HG03457 (cell line): ENCODE data around the gene LRMDA.

ENCODE experiments used
- ATAC-seq: cut with Tn5 transposase; IDR thresholded peaks from one replicate; pipeline ENCODE4 v1.9.1; 2021; ENCODE audit warnings: moderate number of reproducible peaks; ENCODE audit not compliant: unreplicated experiment

Gene LRMDA

DNA sequence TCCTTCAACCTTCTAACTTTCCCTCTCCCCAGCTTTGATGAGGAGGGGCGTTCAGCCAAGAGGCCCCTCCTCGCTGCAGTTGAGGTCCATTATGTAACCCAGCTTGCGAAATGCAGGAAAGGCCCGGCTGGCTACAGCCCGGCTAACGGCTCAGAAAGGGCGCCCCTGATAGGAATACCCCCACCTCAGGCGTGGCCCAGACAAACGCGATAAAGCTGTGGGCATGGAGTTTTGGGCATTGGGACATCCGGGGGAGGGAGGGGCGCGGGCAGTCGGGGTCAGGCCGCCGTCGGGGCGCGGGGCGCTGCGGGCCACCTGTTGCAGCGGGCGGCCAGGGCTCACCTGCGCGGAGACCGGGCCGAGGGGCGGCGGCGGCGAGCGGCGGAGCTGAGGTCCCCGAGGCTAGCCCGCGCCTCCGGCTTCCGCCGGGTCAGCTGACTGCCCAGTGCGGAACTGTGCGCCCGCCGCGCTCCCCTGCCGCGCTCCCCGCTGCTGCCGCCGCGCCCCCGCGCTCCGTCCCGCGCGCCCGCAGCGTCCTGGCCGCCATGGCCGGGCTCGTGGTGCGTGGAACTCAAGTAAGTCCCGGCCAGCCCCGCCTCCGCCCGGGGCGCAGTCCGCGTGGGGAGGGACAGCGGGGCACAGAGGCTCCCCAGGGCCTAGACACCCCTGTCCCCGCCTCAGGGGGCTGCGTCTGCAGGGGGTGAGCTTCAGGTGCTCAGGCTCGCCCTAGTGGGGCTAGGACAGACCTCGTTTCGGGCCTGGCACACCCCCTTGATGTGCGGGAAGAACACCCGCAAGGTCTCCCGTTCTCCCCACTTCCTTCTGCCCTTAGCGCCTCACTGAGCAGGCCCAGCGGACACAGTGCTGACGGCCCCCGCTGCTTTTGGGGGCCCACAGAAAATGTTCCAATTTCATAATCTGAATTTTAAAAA is at the start of gene LRMDA:
LRMDA (plus strand) TSS at position 445 of the 932 bp plus-strand sequence.
- no peak for ATAC-seq

DNA sequence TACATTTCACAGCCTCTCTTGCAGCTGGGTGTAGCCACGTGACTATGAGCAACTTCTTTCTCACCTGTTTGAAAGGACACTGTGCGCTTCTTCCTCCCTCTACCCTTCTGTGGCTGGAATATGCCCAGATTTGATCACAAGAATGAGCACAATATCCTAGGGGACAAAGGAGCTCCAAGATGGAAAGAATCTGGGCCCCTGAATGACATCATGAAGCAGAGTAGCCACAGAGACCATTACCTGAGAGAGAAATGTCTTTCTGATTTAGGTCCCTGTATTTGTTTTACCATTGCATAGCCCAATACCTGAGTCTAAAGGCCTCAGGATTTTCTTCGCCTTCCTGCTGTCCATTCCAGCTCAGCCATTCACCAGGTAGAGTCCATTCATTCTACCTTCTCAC is 45.3 kb upstream of the LRMDA start:
- no peak for ATAC-seq

DNA sequence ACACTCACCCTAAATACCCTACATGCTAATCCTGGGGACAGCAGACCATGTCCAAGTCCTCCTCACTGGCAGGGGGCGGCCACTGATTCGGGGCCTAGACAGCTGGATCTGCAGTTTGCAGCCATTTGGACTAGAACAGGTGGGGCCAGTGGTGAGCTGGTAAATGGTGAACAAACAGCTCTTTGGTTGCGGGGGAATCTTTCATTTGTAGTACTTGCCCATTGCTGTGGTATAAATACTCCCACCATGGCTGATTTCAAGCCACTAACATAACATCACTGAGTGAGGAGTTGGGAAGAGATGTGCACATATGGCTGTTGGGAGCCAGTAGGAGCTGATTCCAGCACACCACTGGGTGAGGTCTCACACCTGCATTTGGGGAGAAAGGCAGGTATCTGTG is 43.3 kb upstream of the LRMDA start:
- ATAC-seq = no peak

DNA sequence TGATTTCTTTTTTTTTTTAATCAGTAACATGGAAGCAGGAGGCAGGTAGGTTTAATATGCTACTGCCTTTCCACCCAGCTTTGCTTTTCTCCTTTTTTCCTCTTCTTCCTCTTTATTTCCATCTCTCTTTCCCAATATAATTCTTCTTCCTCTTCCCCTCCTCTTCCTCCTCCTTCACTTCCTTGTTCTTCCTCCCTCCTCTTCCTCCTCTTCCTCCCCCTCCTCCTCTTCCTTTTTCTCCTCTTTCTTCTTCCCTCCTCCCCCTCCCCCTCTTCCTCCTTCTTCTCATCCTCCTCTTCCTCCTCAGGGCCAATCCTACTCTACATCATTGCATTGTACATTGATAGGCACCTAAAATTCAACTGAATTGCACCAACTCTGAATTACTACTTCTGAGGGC is 41.2 kb upstream of the LRMDA start:
- no peak for ATAC-seq

DNA sequence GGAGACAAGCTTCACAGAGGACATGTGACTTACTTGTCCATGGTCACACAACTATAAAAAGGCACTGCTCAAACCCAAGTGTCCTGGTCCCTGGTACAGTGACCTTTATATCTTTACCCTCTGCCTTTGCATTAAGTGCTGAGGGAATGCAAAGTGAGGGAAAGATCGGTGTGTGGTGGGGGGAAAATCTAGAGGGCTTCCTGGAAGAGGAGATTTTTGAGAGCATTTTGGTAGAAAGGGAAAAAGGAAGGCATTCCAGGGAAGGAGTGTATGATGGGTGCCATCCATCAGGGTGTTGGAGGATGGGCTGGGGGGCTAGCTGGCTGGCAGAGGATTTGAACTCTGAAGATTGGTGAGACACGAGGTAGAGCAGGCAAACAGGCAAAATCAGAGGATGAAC is 39.2 kb upstream of the LRMDA start:
- ATAC-seq = no peak

DNA sequence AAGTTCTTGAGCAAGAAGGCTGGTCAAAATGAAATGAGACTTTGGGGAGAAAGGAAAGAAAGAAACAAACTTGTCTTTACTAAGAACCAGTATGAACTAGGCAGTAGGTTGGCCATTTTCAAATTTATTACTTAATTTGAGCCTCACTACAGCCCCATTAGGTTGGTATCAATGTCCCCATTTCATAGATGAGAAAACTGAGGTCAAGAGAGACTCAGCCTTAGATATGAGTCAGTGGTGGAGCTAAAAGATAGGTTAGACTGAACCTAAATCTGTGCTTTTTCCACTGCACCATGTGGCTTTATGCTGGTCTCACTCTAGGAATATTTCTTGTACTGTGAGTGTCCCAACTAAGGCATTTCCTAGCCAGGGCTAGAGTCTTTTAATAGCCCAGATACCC is 38.7 kb upstream of the LRMDA start:
- no peak for ATAC-seq

DNA sequence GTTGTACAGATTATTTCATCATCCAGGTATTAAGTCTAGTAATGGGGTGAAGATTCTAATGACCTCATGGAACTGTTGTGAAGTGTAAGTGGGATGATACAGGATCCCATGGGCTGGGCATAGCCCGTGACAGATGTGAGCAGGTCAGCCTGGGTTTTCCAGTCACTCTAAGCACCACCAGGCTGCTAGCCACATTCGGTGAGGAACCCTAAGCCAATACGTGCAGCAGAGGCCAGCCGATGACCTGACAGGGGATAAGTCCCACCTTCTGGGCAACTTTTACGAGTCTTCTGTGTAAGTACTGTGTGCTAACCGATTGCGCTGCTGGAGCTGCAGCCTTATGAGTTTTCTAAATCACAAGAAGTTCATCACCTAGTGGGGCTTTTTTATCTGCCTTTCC is 37.2 kb upstream of the LRMDA start:
- ATAC-seq = no peak

DNA sequence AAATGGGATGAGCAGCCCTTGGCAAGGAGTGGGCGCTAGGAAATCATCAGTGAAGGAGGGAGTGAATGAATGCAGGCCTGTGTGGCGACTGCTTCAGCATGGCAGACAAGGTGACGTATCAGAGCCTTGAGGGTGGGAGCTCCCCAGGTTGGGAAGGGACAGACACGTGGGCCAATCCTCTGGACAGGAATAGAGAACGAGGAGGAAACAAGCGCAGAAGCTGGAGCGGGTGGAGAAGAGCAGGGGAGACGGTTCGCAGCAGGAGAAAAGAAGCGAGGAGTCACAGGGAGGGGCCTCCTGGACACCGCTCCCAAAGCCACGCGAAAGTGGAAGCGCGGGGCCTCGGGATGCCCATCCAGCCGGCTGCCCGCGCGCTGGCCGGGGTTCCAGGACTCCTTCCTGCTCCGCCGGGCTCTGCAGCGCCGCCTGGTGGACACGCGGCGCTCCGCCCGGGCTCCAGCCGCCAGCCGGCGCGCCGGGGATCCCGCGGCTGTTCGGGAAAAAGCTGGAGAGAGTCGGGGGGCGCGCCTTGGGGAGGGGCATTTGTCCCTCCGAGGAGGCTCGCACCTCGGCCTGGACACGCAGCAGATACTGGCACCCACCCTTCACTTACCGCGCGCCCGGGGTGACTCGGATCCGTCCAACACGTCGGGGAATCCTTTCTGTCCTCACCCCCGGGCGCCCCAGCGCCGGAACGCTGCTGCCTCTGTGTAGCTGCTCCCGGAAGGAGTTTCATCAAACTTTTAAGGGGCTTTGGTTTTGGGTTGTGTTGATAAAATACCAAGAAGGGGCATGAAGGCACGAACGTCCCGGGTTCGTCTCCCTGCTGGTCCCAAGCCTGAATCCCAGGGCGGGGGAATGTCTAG is 36.1 kb upstream of the LRMDA start:
- ATAC-seq = no peak

DNA sequence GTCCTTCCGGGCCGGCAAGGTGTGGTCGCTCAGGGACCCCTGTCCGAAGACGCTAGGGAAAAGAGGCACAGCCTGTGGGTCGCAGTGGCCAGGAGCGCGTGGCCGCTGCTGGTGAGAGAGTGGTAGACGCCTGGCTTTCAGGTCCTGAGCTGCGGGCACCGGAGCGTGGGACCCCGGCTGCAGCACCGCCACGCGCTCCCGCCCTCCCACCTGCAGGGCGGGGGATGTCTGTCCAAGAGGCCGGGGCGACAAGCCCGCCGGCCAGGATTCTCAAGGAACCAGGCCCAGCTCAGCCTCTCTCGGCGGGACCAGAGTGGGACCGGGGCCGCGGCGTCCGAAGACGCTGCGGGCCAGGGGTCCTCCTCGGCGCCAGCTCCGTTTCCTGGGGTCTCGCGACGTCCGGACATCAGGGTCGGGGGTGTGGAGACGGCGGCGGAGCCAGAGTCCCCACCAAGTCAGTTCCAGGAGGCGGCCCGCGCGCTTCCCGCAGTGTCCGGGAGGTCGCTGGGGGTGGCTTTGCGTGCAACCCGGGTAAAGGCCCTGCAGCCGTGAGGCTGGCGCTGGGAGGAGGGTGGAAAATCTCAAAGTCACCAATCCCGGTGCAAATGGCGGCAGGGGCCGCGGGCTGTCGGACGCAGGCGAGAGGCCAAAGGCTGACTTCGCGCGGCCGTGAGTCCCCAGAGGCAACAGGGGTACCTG is 35.3 kb upstream of the LRMDA start:
- ATAC-seq = no peak

DNA sequence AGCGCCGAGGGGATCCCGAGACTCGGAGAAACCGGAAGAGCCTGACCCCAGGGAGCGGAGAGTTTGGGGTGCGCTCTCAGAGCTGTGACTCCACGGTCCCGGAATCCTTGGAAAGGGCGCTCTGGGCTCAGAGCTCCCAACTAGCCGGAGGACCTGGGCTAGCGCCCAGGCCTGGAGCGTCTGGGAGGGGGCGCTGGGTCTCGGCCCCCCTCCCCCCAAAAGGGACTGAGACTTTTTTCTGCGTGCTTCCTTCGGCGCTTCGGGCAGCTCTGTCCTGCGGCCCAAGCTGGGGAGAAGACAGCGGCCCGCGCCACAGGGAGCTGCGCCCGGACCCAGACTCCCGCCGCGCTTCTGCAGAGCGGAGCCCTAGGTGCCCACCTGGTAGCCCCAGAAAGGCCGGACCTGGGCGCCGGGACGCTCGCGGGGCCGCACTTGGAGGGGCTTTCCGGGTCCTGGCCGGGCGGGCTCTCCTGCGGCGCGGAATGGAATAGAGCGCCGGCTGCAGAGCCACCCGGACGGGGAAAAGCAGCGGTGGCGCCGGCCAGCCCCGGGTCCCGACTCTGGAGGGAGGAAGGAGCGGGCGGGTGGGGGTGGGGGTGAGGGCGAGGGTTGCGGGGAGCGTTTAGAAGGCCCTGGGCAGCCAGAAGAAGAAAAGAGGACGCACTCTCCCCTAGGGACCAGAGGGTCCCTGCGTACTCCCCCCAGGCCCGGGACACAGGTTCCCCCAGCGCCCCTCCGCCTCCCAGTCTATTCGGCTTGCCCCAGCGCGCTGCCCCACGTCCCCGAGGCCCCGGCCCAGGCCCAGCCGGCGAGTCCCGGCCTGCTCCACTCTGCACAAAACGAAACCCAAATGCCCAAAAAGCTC is 34.6 kb upstream of the LRMDA start:
- ATAC-seq = no peak

DNA sequence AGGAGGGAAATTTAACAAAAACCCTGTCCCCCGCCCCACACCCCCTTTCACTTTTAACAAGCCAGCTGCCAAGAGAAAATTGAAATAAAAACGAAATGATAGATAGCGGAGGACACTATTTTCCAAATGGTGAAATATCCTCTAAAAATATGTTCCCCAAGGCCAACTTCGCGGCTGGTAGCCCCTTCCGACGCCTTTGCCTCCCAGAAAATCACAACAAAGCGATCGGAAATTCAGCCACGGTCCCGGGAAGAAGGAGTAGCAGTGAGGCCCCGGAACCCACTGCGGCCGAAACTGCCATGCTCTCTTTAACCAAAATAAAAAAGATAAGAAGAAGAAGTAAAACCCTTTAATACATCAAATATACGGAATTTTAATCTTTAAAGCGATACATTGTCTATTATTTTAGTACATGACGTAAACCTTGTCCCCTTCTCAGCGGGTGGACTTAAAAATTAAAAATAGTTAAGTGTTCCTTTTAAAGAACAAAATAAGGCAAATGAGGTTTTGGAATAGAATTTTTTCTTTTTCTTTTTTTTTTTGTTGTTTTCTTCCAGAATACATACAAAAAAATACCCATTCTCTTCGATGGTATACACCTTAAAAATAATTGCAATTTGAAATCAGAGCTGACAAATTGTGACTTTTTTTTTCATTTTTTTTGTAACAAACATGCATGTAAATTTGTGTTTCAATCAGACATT is 33.8 kb upstream of the LRMDA start:
- no peak for ATAC-seq

DNA sequence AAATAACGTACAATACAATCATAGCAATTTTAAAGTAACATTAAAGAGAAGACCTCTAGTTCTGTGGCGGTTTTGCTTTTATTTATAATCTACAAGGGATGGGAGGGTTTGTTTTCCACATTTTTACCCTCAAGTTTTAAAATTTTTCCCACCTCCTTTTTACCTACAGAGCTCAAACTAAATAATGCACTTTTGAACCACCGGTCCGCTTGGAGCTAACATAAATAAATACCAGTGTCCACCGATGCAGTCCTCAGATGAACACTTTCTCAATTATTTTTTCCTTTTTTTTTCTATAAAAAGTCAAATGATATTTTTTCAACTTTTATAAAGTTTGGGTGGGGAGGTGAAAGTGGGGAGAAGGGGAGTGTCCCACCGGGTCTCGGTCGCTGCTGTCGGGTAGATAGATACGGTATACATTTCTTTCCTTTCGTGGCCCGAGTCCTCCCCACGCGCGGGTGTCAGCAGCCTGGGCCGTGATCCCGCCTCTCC is 33.2 kb upstream of the LRMDA start:
- no peak for ATAC-seq

DNA sequence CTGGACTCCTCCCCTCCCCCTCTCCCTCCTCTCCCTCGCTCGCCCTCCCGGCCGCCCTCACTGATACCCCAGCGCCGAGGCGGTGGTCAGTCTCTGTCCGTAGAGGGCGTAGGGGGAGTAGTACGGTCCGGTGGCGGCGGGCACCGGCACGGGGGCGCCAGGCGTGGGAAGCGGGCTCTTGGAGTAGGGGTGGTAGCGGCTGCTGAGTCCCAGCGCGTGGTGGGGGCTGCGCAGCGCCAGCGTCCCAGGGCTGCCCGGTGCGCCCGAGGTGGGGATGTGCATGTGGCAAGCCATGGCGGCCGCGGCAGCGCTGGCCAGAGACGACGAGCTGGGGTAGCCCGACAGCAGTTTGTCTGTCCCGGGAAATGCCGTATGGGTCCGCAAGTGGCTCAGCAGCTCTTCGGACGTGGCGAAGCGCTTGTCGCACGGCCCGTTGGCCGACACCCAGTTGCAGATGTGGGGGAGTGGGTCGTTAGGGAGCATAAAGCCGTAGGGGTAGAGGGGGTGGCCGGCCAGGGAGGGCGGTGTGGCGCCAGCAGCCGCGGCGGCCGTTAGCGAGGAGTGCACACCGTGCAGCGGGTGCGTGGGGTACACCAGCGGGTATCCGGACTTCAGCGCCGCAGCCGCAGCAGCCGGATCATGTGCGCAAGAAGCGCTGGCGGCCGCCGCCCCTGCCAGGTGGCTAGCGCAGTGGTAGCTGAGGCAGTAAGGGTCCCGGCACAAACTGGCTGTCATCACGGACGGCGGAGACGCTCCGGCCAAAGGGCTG is 32.5 kb upstream of the LRMDA start:
- ATAC-seq = no peak

DNA sequence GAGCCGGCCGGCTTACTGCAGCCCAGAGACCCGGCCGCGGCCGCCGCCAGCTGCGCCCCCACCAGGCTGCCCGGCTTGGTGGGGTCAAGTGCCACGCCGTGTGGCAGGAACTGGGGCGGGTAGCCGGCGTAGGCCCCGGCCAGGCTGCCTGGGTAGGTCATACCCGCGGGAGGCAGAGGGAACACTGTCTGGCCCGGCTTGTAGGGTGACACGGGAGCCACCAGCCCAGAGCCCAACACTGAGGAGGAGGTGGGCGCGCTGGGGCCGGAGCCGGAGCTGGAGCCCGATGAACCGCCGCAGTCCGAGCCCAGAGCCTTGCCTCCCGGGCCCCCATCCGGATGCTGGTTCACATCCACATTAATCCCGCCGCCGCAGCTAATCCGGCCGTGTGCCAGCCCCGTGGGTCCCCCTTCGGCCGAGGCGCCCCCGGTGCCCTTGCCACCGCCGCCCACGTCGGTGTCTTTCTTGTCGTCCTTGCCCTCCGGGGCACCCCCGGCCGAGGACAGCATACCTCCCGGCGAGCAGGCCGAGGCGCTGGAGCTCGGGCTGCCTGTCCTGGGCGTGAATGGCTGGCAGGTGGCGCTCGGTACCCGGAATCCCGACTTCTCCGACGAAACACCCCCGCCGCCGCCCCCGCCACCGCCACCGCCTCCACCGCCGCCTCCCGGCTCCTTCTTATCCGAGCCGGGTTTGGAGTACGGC is 31.8 kb upstream of the LRMDA start:
- ATAC-seq = no peak

DNA sequence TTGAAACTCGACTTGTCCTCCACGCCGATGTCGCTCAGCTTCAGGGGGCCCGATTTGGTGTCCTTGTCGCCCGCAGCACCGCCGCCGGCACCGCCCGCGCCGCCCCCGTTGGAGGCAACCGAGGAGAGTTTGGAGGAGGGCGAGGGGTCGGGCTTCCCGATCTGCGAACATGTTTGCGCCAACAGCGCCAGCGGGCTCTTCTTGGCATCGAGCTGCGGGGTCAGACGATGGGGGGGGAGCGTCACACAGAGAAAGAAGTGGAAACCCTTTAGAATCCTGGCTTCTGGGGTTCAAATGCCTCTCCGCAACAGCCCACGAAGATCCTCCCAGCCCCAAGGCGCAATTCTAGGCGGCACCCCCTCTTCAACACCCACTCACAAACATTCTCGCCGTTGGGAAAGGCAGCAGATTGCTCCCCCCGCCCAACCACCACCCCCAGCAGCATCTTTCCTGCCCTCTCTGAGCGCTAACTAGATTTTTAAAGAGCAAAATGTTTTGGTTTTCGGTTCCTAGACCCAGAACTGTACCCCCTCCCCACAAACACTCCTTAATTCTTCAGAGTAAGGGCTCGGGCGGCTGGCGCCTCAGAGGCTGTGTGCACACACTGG is 31.2 kb upstream of the LRMDA start:
- ATAC-seq = no peak

DNA sequence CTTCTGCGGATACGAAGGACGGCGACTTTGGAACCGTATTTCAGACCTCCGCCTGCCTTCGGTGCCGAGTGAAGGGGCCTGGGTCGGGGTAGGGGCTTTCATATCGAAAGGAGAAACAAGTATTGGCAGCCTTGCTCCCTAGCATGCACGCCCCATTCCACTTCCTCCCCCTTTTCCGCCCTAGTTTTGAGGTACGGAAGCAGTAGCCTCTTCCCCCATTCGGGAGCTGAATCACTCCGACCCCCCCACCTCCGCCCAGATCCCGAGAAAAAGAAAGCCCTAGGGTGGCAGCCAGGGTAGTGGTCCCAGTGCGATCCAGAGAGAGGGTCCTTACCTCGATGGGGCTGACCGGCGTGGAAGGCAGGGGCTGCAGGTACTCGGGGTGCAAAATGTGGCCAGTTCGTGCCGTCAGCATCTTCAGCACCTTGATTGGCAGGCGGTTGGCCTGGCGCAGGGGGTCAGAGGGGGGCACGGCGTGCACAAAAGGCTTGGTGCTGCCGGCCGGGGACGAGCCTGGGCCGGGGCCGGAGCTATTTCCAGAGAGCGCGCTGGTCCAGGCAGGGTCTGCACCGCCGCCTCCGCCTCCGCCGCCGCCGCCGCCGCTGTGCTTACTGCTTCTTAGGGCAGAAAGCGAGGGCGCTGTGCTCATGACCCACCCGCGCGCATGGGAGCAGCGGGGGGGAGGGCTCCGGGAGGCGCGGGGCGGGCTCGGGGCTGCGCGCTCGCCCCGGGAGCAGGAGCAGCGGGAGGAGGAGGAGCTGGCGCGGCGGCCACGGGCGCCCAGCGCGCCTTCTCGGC is 30.5 kb upstream of the LRMDA start:
- ATAC-seq = no peak
